IMR-90 (cell line): ENCODE results near the gene PPT2. TPM values are rescaled to one million over a fixed set of nuclear protein-coding genes. Genes with fewer than 3 reads are reported as not detected.

Source experiments
- ATAC-seq: fragments of 200-7000 bp; cut with Tn5 transposase; 2 replicates; pipeline ENCODE4 v1.9.1; 2020; ENCODE audit warnings: low read depth, mild to moderate bottlenecking, moderate library complexity
- BruUV-seq: library from RNA; stranded (reverse); fragments of 400-500 nt; replicated peaks from 2 replicates; lab custom pipeline; 2021; lab: Mats Ljungman, UMichigan
- CTCF ChIA-PET: fragments of 300-600 bp; formaldehyde crosslinking; extraction: SDS; loops from one replicate; lab custom pipeline; 2021; ENCODE audit warnings: antibody characterized with exemption; lab: Yijun Ruan, JAX
- POLR2A ChIA-PET: fragments of 300-600 bp; sonication (Branson Sonifier 250); formaldehyde crosslinking; loops from one replicate; lab custom pipeline; 2022; ENCODE audit warnings: antibody characterized with exemption; ENCODE audit not compliant: unreplicated experiment; lab: Charles Lee
- DNase-seq: peaks from one replicate; pipeline ENCODE4 v3.0.0; 2013
- H2AFZ ChIP-seq: replicated peaks from 2 replicates; pipeline ENCODE3; 2013; ENCODE audit warnings: low read length, mild to moderate bottlenecking; ENCODE audit not compliant: poor library complexity
- H2AK5ac ChIP-seq: 2 replicates; pipeline ENCODE4 v1.6.1; 2013; ENCODE audit warnings: low read depth, low read length, inconsistent platforms
- H2AK9ac ChIP-seq: replicated peaks from 2 replicates; pipeline ENCODE3; 2013; ENCODE audit warnings: mild to moderate bottlenecking, low read depth, low read length, moderate library complexity; ENCODE audit not compliant: poor library complexity
- H2BK120ac ChIP-seq: 2 replicates; pipeline ENCODE4 v1.6.1; 2013; ENCODE audit warnings: low read depth, low read length, inconsistent platforms
- H2BK15ac ChIP-seq: 3 replicates; pipeline ENCODE4 v1.6.1; 2013; ENCODE audit warnings: low read depth, low read length, inconsistent platforms
- H2BK20ac ChIP-seq: 2 replicates; pipeline ENCODE4 v1.6.1; 2013; ENCODE audit warnings: low read depth, mild to moderate bottlenecking, inconsistent platforms, low read length, moderate library complexity
- H2BK5ac ChIP-seq: 2 replicates; pipeline ENCODE4 v1.6.1; 2013; ENCODE audit warnings: mild to moderate bottlenecking, low read depth, low read length, inconsistent platforms; ENCODE audit not compliant: poor library complexity, severe bottlenecking
- H3K14ac ChIP-seq: replicated peaks from 2 replicates; pipeline ENCODE4 v1.6.1; 2013; ENCODE audit warnings: low read depth, low read length, inconsistent platforms
- H3K18ac ChIP-seq: 2 replicates; pipeline ENCODE4 v1.6.1; 2013; ENCODE audit warnings: low read depth, low read length, control low read depth
- H3K23ac ChIP-seq: 2 replicates; pipeline ENCODE4 v1.6.1; 2013; ENCODE audit warnings: low read depth, low read length, inconsistent platforms
- H3K27ac ChIP-seq: 2 replicates; pipeline ENCODE4 v1.5.1; 2013; ENCODE audit warnings: mild to moderate bottlenecking, control low read depth, low read length; ENCODE audit not compliant: insufficient read depth
- H3K27me3 ChIP-seq: 2 replicates; pipeline ENCODE4 v1.6.1; 2013; ENCODE audit warnings: low read length; ENCODE audit not compliant: control insufficient read depth, insufficient read depth
- H3K36me3 ChIP-seq: 2 replicates; pipeline ENCODE4 v1.6.1; 2013; ENCODE audit warnings: low read length, mixed read lengths; ENCODE audit not compliant: control insufficient read depth, insufficient read depth
- H3K4ac ChIP-seq: 2 replicates; pipeline ENCODE4 v1.6.1; 2013; ENCODE audit warnings: low read depth, low read length, inconsistent platforms
- H3K4me1 ChIP-seq: 2 replicates; pipeline ENCODE4 v1.6.1; 2013; ENCODE audit warnings: low read length, mixed read lengths; ENCODE audit not compliant: control insufficient read depth, insufficient read depth
- H3K4me2 ChIP-seq: 2 replicates; pipeline ENCODE4 v1.6.1; 2013; ENCODE audit warnings: low read depth, mild to moderate bottlenecking, control low read depth, low read length, moderate library complexity
- H3K4me3 ChIP-seq: 2 replicates; pipeline ENCODE4 v1.5.1; 2013; ENCODE audit warnings: low read depth, mild to moderate bottlenecking, control low read depth, low read length, moderate library complexity; ENCODE audit not compliant: insufficient read depth
- H3K56ac ChIP-seq: 2 replicates; pipeline ENCODE4 v1.6.1; 2013; ENCODE audit warnings: low read length, inconsistent platforms; ENCODE audit not compliant: insufficient read depth; ENCODE audit errors: extremely low read depth
- H3K79me1 ChIP-seq, 2 experiments: 2 replicates each; pipeline ENCODE4 v1.6.1; 2013; ENCODE audit warnings: low read length in 2 of 2, inconsistent platforms in 1 of 2, low read depth in 1 of 2
- H3K9ac ChIP-seq: 2 replicates; pipeline ENCODE4 v1.6.1; 2013; ENCODE audit warnings: low read depth, low read length, control low read depth
- H3K9me1 ChIP-seq: 2 replicates; pipeline ENCODE4 v1.6.1; 2013; ENCODE audit warnings: low read length, inconsistent platforms; ENCODE audit not compliant: insufficient read depth
- H3K9me3 ChIP-seq: 2 replicates; pipeline ENCODE4 v1.6.1; 2013; ENCODE audit warnings: low read length; ENCODE audit not compliant: control insufficient read depth, insufficient read depth
- H4K20me1 ChIP-seq: 2 replicates; pipeline ENCODE4 v1.6.1; 2013; ENCODE audit warnings: low read length, inconsistent platforms; ENCODE audit not compliant: insufficient read depth
- H4K5ac ChIP-seq: 2 replicates; pipeline ENCODE4 v1.6.1; 2013; ENCODE audit warnings: mild to moderate bottlenecking, low read depth, low read length, control low read depth
- H4K8ac ChIP-seq, 2 experiments: 2 replicates each; pipeline ENCODE4 v1.6.1; 2013; ENCODE audit warnings: low read depth in 2 of 2, low read length in 2 of 2, control low read depth in 1 of 2, inconsistent platforms in 1 of 2
- H4K91ac ChIP-seq: 2 replicates; pipeline ENCODE4 v1.6.1; 2013; ENCODE audit warnings: low read depth, low read length, inconsistent platforms; ENCODE audit not compliant: insufficient read depth
- CEBPB ChIP-seq: IDR thresholded peaks from 2 replicates; pipeline ENCODE4 v1.6.1; 2012; ENCODE audit warnings: low read depth, low read length, improper control_type of control experiment
- CHD1 ChIP-seq: IDR thresholded peaks from 2 replicates; pipeline ENCODE4 v1.6.1; 2012; ENCODE audit warnings: low read depth, low read length, improper control_type of control experiment
- SMC3 ChIP-seq: fragments of 150-350 bp; IDR thresholded peaks from 2 replicates; pipeline ENCODE4 v1.6.1; 2016; ENCODE audit warnings: low read depth, mild to moderate bottlenecking, antibody characterized with exemption, low read length, moderate library complexity
- WGBS, 2 experiments: methylation state at CpG; one replicate each; pipeline versions ENCODE4 v1.1.5 to v1.1.7; 2013; ENCODE audit warnings: missing lambda C conversion rate in 2 of 2; ENCODE audit not compliant: insufficient read length in 1 of 2; ENCODE audit errors: extremely low coverage in 2 of 2; 5-methylcytosine and 5-hydroxymethylcytosine counted together
- dilution Hi-C: fragments of 300-500 bp; cut with HindIII; formaldehyde crosslinking; loops from one replicate; pipeline ENCODE4 v1.14.3; 2018; ENCODE audit warnings: low sequenced_read_pairs; ENCODE audit not compliant: unreplicated experiment
- in situ Hi-C: fragments of 300-500 bp; cut with MboI; formaldehyde crosslinking; loops from 3 replicates; pipeline ENCODE4 v1.14.3; 2019; ENCODE audit warnings: low sequenced_read_pairs, inconsistent platforms, mixed read lengths
- intact Hi-C: fragments of 100-400 bp; cut with micrococcal nuclease; formaldehyde crosslinking; loops from 2 replicates; pipeline ENCODE4 v1.10.0; 2022
- polyA plus RNA-seq, 3 experiments: library from polyadenylated mRNA; depleted of rRNA; stranded (reverse); fragments of >200 nt; gene quantifications; 2 replicates each; pipeline ENCODE4 v1.2.3, GENCODE V29; 2012; ENCODE audit warnings: low replicate concordance in 1 of 3
- total RNA-seq: library from RNA; depleted of rRNA; stranded (reverse); fragments of >200 nt; gene quantifications from 2 replicates; pipeline ENCODE4 v1.2.3, GENCODE V29; 2012
- TF ChIP-seq, protein P1 (sequence below): fragments of 150-350 bp; IDR thresholded peaks from 2 replicates; pipeline ENCODE4 v1.6.1; 2017; ENCODE audit warnings: mild to moderate bottlenecking, antibody characterized with exemption, low read length, low read depth

PPT2 gene
- total and polyA plus RNA-seq, 2 of the 4 experiments (the other 2 are of a cell fraction), result 3.2 to 16.2 TPM

GRCh38 chr6:32184084-32184640 is 30.2 kb downstream of the PPT2 start, which contains the start of gene AGER:
AGER (minus strand) TSS chr6:32184253; CDS start chr6:32184222, 31 bp downstream.
- H3K4ac ChIP-seq, result no peak within 1 kb of the TSS; the same call in 1 of the 2 replicates
- H3K14ac ChIP-seq, result no peak within 1 kb of the TSS
- no peak within 1 kb of the TSS for H3K4me2 ChIP-seq
- no peak within 1 kb of the TSS for H3K23ac ChIP-seq
- H3K56ac ChIP-seq, result no peak within 1 kb of the TSS
- no peak within 1 kb of the TSS for H3K18ac ChIP-seq
- WGBS, 2 experiments, result 100% methylated on average over 1 of the region's 6 CpGs; no CpG with 5 or more reads in 1 of the 2 experiments
- no TSS peak for BruUV-seq
- dilution Hi-C loops (no loop called here), in situ Hi-C loops (loop anchor here (25.0 kb wide), 1 partner anchor 778 kb away; the partner anchor contains the start of genes BRD2 and HLA-DMA), intact Hi-C loops (no loop called here)
- H2BK15ac ChIP-seq, result no peak within 1 kb of the TSS
- H2BK20ac ChIP-seq, result no peak within 1 kb of the TSS
- CTCF ChIA-PET, result no interaction called here
- no peak within 1 kb of the TSS for H2BK5ac ChIP-seq
- DNase-seq (no peak), ATAC-seq (no peak)
- no peaks in the 10 kb centered on the region for H3K27me3 ChIP-seq
- H3K4me1 ChIP-seq, result no peaks in the 10 kb centered on the region
- POLR2A ChIA-PET, result no interaction called here
- no peak within 1 kb of the TSS for H3K9ac ChIP-seq
- no peak within 1 kb of the TSS for H4K8ac ChIP-seq
- H3K4me3 ChIP-seq, result no peak within 1 kb of the TSS
- no peak within 1 kb of the TSS for H2BK120ac ChIP-seq
- no peaks in the 10 kb centered on the region for H4K20me1 ChIP-seq
- no peak within 1 kb of the TSS for H3K27ac ChIP-seq
- no peak within 1 kb of the TSS for H4K91ac ChIP-seq
- no peak for TF ChIP-seq SMC3
- TF ChIP-seq, protein P1, sequence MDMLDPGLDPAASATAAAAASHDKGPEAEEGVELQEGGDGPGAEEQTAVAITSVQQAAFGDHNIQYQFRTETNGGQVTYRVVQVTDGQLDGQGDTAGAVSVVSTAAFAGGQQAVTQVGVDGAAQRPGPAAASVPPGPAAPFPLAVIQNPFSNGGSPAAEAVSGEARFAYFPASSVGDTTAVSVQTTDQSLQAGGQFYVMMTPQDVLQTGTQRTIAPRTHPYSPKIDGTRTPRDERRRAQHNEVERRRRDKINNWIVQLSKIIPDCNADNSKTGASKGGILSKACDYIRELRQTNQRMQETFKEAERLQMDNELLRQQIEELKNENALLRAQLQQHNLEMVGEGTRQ, result no peak
- no peak for TF ChIP-seq CHD1
- peak; percentile 42; the same call in 1 of the 2 replicates for TF ChIP-seq CEBPB
- H3K79me1 ChIP-seq, result peaks cover 11 to 48% of the 10 kb centered on the region in 2 experiments
- H2AFZ ChIP-seq, result peak within 1 kb of the TSS; percentile 39
- no peak within 1 kb of the TSS; the same call in 1 of the 2 replicates for H2AK5ac ChIP-seq
- no peaks in the 10 kb centered on the region for H3K9me3 ChIP-seq
- H3K36me3 ChIP-seq, result peaks cover 38% of the 10 kb centered on the region
- peak within 1 kb of the TSS; percentile 71 for H2AK9ac ChIP-seq
- H4K5ac ChIP-seq, result no peak within 1 kb of the TSS
- peaks cover 9% of the 10 kb centered on the region for H3K9me1 ChIP-seq
